HepG2 (cell line): ENCODE measurements around the gene ZIK1. TPM values are rescaled to one million over a fixed set of nuclear protein-coding genes. Genes with fewer than 3 reads are reported as not detected.

Source experiments
- ATAC-seq: fragments of 200-7000 bp; cut with Tn5 transposase; 3 replicates; pipeline ENCODE4 v1.9.1; 2020; ENCODE audit warnings: mild to moderate bottlenecking, moderate library complexity
- BruUV-seq: library from RNA; stranded (reverse); fragments of 400-500 nt; replicated peaks from 2 replicates; lab custom pipeline; 2021; lab: Mats Ljungman, UMichigan
- CTCF ChIA-PET: fragments of 300-600 bp; formaldehyde crosslinking; extraction: SDS; loops from one replicate; lab custom pipeline; 2021; ENCODE audit warnings: low total read pairs, inconsistent platforms, low intra/inter-chr PET ratio; lab: Yijun Ruan, JAX
- POLR2A ChIA-PET: fragments of 350-600 bp; sonication (Branson Sonifier 250); formaldehyde crosslinking; loops from one replicate; lab custom pipeline; 2020; ENCODE audit warnings: antibody characterized with exemption, inconsistent platforms; lab: Yijun Ruan, JAX
- DNase-seq: peaks from one replicate; pipeline ENCODE4 v3.0.0-alpha.2; 2015; ENCODE audit warnings: low spot score
- FAIRE-seq: peaks from 3 replicates; lab custom pipeline; 2011; peaks lifted over from hg19 to GRCh38; lab: Jason Lieb, UNC
- H2AFZ ChIP-seq: one replicate; pipeline ENCODE4 v1.6.1; 2011; ENCODE audit warnings: low read length, inconsistent platforms
- H3K27ac ChIP-seq: fragments of 300-600 bp; 3 replicates; pipeline ENCODE4 v1.8.0; 2011; ENCODE audit warnings: mixed run types, mild to moderate bottlenecking, mixed read lengths, low read length, inconsistent platforms; ENCODE audit not compliant: insufficient read depth; ENCODE audit errors: extremely low read length
- H3K27me3 ChIP-seq, 2 experiments: fragments of 200-600 bp in 1 of 2; 2 replicates in 1 of 2; 3 replicates in 1 of 2; pipeline versions ENCODE4 v1.6.0 to v1.8.0; 2011; ENCODE audit warnings: low read length in 2 of 2, mild to moderate bottlenecking in 2 of 2, moderate library complexity in 2 of 2, inconsistent platforms in 1 of 2; ENCODE audit not compliant: insufficient read depth in 2 of 2, control insufficient read depth in 1 of 2
- H3K36me3 ChIP-seq, 2 experiments: fragments of 200-600 bp in 1 of 2; replicated peaks in 1 of 2; 2 replicates in 1 of 2; 3 replicates in 1 of 2; pipeline versions ENCODE4 v1.5.1 to v1.8.0; 2011; ENCODE audit warnings: low read length in 2 of 2, inconsistent platforms in 1 of 2; ENCODE audit not compliant: insufficient read depth in 2 of 2, control insufficient read depth in 1 of 2
- H3K4me1 ChIP-seq: 2 replicates; pipeline ENCODE4 v1.5.1; 2012; ENCODE audit warnings: low read length, inconsistent platforms; ENCODE audit not compliant: insufficient read depth
- H3K4me2 ChIP-seq: 2 replicates; pipeline ENCODE4 v1.6.0; 2011; ENCODE audit warnings: low read depth, low read length, inconsistent platforms
- H3K4me3 ChIP-seq, 3 experiments: fragments of 200-600 bp in 1 of 3; sonication (generic), shearing (Covaris generic) in 1 of 3; replicated peaks in 1 of 3; 2 replicates each; pipeline ENCODE4 v1.5.1; 2011 to 2016; ENCODE audit warnings: low read length in 3 of 3, inconsistent platforms in 2 of 3, low read depth in 2 of 3, mild to moderate bottlenecking in 2 of 3, control low read depth in 1 of 3, mixed read lengths in 1 of 3; ENCODE audit not compliant: insufficient read depth in 1 of 3
- H3K79me2 ChIP-seq: one replicate; pipeline ENCODE4 v1.6.1; 2011; ENCODE audit warnings: low read length, inconsistent platforms; ENCODE audit not compliant: insufficient read depth
- H3K9ac ChIP-seq: 2 replicates; pipeline ENCODE4 v1.6.0; 2011; ENCODE audit warnings: mild to moderate bottlenecking, low read depth, low read length, inconsistent platforms; ENCODE audit not compliant: insufficient read depth
- H3K9me3 ChIP-seq: 2 replicates; pipeline ENCODE4 v1.5.1; 2012; ENCODE audit warnings: mild to moderate bottlenecking, low read length
- H4K20me1 ChIP-seq: 2 replicates; pipeline ENCODE4 v1.6.0; 2011; ENCODE audit warnings: inconsistent platforms, mild to moderate bottlenecking, low read length, moderate library complexity; ENCODE audit not compliant: insufficient read depth
- ARID4A ChIP-seq: sonication (generic); formaldehyde crosslinking; IDR thresholded peaks from 2 replicates; pipeline ENCODE4 v1.5.0; 2020; ENCODE audit warnings: mild to moderate bottlenecking, missing genetic modification reagents, borderline replicate concordance
- CBFB ChIP-seq: sonication (generic); formaldehyde crosslinking; IDR thresholded peaks from 2 replicates; pipeline ENCODE4 v1.4.0; 2020; ENCODE audit warnings: missing genetic modification reagents
- EZH2 ChIP-seq: conservative IDR thresholded peaks from 2 replicates; pipeline ENCODE4 v1.6.1; 2012; ENCODE audit warnings: mild to moderate bottlenecking, low read depth, low read length, moderate library complexity
- NFATC3 ChIP-seq: sonication (generic); formaldehyde crosslinking; IDR thresholded peaks from 2 replicates; pipeline ENCODE4 v1.5.1; 2020; ENCODE audit warnings: mild to moderate bottlenecking, missing genetic modification reagents
- SUZ12 ChIP-seq: fragments of 150-350 bp; IDR thresholded peaks from 2 replicates; pipeline ENCODE4 v1.6.1; 2014; ENCODE audit warnings: low read depth, low read length
- ZMYM3 ChIP-seq: sonication (generic); formaldehyde crosslinking; IDR thresholded peaks from 2 replicates; pipeline ENCODE4 v1.5.1; 2020; ENCODE audit warnings: mild to moderate bottlenecking, missing genetic modification reagents
- ZNF710 ChIP-seq: sonication (generic); formaldehyde crosslinking; IDR thresholded peaks from 2 replicates; pipeline ENCODE4 v1.5.0; 2020; ENCODE audit warnings: mild to moderate bottlenecking, missing genetic modification reagents, borderline replicate concordance
- ZNF713 ChIP-seq: sonication (generic); formaldehyde crosslinking; IDR thresholded peaks from 2 replicates; pipeline ENCODE4 v1.4.0; 2020; ENCODE audit warnings: mild to moderate bottlenecking, missing genetic modification reagents
- ZNF878 ChIP-seq: sonication (generic); formaldehyde crosslinking; IDR thresholded peaks from 2 replicates; pipeline ENCODE4 v1.8.1; 2023; ENCODE audit warnings: mild to moderate bottlenecking, missing genetic modification reagents, moderate library complexity
- WGBS: methylation state at CpG from one replicate; pipeline ENCODE4 v1.1.6; 2017; ENCODE audit warnings: low lambda C conversion rate; 5-methylcytosine and 5-hydroxymethylcytosine counted together
- in situ Hi-C: cut with HindIII; loops from 2 replicates; pipeline ENCODE4 v1.10.0; 2017; ENCODE audit warnings: low pct_unique_long_range_greater_than_20kb; ENCODE audit not compliant: extremely low pct_ligation_motif_present
- intact Hi-C: fragments of 100-400 bp; cut with micrococcal nuclease; formaldehyde crosslinking; loops from one replicate; pipeline ENCODE4 v1.10.0; 2022; ENCODE audit not compliant: unreplicated experiment
- polyA plus RNA-seq, 8 experiments: library from polyadenylated mRNA; depleted of rRNA in 3 of 8; stranded (reverse) in 7 of 8; unstranded in 1 of 8; fragments of >200 nt; fragmentation: Illumina TruSeq in 4 of 8; extraction: Trizol in 4 of 8; gene quantifications; 2 replicates each; pipeline versions ENCODE4 v1.2.1 to v1.2.3, GENCODE V29; 2011 to 2016; ENCODE audit warnings: low read depth in 4 of 8, missing spikeins in 1 of 8, mixed read lengths in 1 of 8; ENCODE audit not compliant: insufficient read depth in 1 of 8
- total RNA-seq, 5 experiments: library from RNA; depleted of rRNA; stranded (reverse); fragments of >200 nt; fragmentation: Illumina TruSeq; extraction: Trizol; gene quantifications; 2 replicates each; pipeline ENCODE4 v1.2.3, GENCODE V29; 2016; ENCODE audit warnings: low read depth in 1 of 5

ZIK1 gene
- total and polyA plus RNA-seq, 2 of the 13 experiments (the other 11 are each of a cell fraction or from before 2014, with no cell fraction given): 2.1 to 7.2 TPM

DNA sequence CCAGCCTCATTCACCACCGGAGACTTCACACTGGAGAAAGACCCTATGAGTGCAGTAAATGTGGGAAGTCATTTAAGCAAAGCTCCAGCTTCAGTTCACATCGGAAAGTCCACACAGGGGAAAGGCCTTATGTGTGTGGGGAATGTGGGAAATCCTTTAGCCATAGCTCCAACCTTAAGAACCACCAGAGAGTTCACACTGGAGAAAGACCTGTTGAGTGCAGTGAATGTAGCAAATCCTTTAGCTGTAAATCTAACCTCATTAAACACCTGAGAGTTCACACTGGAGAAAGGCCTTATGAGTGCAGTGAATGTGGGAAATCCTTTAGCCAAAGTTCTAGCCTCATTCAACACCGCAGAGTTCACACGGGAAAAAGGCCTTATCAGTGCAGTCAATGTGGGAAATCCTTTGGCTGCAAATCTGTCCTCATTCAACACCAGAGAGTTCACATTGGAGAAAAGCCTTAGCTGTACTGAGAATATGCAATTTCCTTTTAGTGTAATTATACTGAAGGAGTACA is 57.8 kb downstream of the ZIK1 start:
- no peak for TF ChIP-seq CBFB (CRISPR knock-in tag)
- TF ChIP-seq ZNF713 (CRISPR knock-in tag): no peak
- TF ChIP-seq ZMYM3 (CRISPR knock-in tag): no peak
- TF ChIP-seq ZNF710: no peak
- TF ChIP-seq ZNF878 (CRISPR knock-in tag): no peak
- TF ChIP-seq EZH2: no peak
- TF ChIP-seq NFATC3 (CRISPR knock-in tag): no peak
- TF ChIP-seq SUZ12: no peak
- no peak for TF ChIP-seq ARID4A (CRISPR knock-in tag)
- Histone ChIP-seq H4K20me1 (no peaks in the 10 kb centered on the region), H3K4me3 (no peak overlapping the region), H3K27me3 (no peaks in the 10 kb centered on the region), H3K9me3 (peaks cover 10% of the 10 kb centered on the region), H3K27ac (no peak overlapping the region), H2AFZ (no peak overlapping the region), H3K4me1 (no peaks in the 10 kb centered on the region), H3K36me3 (peaks cover 10 to 44% of the 10 kb centered on the region in 2 experiments), H3K9ac (no peak overlapping the region), H3K79me2 (no peaks in the 10 kb centered on the region), H3K4me2 (no peak overlapping the region)
- in situ Hi-C loops (no loop called here), intact Hi-C loops (no loop called here)
- CTCF ChIA-PET: no interaction called here
- ATAC-seq (no peak), FAIRE-seq (no peak), DNase-seq (no peak)
- POLR2A ChIA-PET: interaction anchor here (1.0 kb wide), 1 partner anchor 9 kb away, joined by 3 read pairs; no protein-coding TSS in a partner anchor
- 98% methylated on average over 4 of the region's 4 CpGs for WGBS
- no TSS peak for BruUV-seq
